Measurements from ENCODE around the gene SLC26A1. TPM values are rescaled to one million over a fixed set of nuclear protein-coding genes. Genes with fewer than 3 reads are reported as not detected.

Gene SLC26A1
- total and polyA plus RNA-seq, 2 of the 13 experiments (the other 11 are each of a cell fraction or from before 2014, with no cell fraction given) = 5.4 to 22.9 TPM

DNA sequence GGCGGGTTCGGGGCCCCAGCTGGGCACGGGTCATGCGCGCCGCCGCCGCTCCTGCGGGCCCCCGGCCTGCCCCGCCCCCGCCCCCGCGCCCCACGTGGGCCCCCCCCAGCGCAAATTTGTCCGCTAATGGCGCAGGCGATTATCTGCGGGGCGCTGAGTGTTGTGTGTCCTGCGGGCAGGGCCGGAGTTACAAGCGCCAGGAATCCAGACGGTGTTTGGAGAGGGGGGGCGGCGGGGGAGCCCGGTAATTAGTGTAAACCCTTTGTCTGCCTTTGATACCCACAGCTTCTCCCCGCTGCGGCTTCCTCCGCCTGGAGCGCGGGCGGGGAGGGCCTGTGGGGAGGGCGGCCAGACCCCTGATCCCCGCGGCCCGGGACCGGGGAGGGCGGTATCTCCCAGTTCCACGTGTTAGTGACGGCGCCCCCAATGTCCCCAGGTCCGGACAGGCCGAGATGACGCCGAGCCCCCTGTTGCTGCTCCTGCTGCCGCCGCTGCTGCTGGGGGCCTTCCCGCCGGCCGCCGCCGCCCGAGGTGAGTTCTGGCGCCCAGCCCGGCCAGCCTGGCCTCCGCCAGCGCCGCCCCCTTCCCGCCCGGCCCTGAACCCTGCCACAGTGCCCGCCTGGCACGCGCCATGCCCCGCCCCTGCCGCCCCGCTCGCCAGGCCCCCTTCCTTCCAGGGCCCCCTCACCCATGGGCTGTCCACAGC lies 19.0 kb upstream of the SLC26A1 start (continued):
- TF ChIP-seq, protein P1, sequence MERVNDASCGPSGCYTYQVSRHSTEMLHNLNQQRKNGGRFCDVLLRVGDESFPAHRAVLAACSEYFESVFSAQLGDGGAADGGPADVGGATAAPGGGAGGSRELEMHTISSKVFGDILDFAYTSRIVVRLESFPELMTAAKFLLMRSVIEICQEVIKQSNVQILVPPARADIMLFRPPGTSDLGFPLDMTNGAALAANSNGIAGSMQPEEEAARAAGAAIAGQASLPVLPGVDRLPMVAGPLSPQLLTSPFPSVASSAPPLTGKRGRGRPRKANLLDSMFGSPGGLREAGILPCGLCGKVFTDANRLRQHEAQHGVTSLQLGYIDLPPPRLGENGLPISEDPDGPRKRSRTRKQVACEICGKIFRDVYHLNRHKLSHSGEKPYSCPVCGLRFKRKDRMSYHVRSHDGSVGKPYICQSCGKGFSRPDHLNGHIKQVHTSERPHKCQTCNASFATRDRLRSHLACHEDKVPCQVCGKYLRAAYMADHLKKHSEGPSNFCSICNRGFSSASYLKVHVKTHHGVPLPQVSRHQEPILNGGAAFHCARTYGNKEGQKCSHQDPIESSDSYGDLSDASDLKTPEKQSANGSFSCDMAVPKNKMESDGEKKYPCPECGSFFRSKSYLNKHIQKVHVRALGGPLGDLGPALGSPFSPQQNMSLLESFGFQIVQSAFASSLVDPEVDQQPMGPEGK (CRISPR knock-in tag; IDR thresholded peaks at IDR 0.05) = peak; percentile 86
- TF ChIP-seq, protein P2, sequence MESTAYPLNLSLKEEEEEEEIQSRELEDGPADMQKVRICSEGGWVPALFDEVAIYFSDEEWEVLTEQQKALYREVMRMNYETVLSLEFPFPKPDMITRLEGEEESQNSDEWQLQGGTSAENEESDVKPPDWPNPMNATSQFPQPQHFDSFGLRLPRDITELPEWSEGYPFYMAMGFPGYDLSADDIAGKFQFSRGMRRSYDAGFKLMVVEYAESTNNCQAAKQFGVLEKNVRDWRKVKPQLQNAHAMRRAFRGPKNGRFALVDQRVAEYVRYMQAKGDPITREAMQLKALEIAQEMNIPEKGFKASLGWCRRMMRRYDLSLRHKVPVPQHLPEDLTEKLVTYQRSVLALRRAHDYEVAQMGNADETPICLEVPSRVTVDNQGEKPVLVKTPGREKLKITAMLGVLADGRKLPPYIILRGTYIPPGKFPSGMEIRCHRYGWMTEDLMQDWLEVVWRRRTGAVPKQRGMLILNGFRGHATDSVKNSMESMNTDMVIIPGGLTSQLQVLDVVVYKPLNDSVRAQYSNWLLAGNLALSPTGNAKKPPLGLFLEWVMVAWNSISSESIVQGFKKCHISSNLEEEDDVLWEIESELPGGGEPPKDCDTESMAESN (CRISPR knock-in tag; conservative IDR thresholded peaks at IDR 0.05) = peak; percentile 90; the same call in 1 of the 2 replicates
- TF ChIP-seq PTBP1 (IDR thresholded peaks at IDR 0.05; ENCODE audit: low read depth, low read length, poor library complexity, severe bottlenecking) (no peak), ZBTB38 (CRISPR knock-in tag; IDR thresholded peaks at IDR 0.05) (peak; percentile 36; the same call in 1 of the 2 replicates), TCF7 (IDR thresholded peaks at IDR 0.05; ENCODE audit: low read depth) (no peak), KDM2A (CRISPR knock-in tag; IDR thresholded peaks at IDR 0.05; ENCODE audit: borderline replicate concordance, low read depth) (peak; percentile 35; the same call in 1 of the 2 replicates), SAP130 (CRISPR knock-in tag; IDR thresholded peaks at IDR 0.05; ENCODE audit: low read depth) (peak; percentile 47), U2AF1 (optimal IDR thresholded peaks at IDR 0.05; ENCODE audit: low read depth, low read length) (no peak), AGO2 (optimal IDR thresholded peaks at IDR 0.05; ENCODE audit: low read depth, low read length) (peak; percentile 53), NAIF1 (CRISPR knock-in tag; IDR thresholded peaks at IDR 0.05; ENCODE audit: borderline replicate concordance) (0 out of 2 replicates have a peak, but pooled peaks have one; percentile 39), AHR (CRISPR knock-in tag; IDR thresholded peaks at IDR 0.05) (peak; percentile 26; the same call in 1 of the 2 replicates), HNRNPL (IDR thresholded peaks at IDR 0.05; ENCODE audit: low read depth, low read length) (peak; percentile 63; the same call in 1 of the 2 replicates), ZFX (CRISPR knock-in tag; IDR thresholded peaks at IDR 0.05; ENCODE audit: low read depth) (0 out of 2 replicates have a peak, but pooled peaks have one; percentile 22), TCF12 (IDR thresholded peaks at IDR 0.05) (no peak), TCF12 (CRISPR knock-in tag; IDR thresholded peaks at IDR 0.05) (no peak)
- TF ChIP-seq, protein P3, sequence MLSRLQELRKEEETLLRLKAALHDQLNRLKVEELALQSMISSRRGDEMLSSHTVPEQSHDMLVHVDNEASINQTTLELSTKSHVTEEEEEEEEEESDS (CRISPR knock-in tag; IDR thresholded peaks at IDR 0.05; ENCODE audit: borderline replicate concordance) = no peak
- TF ChIP-seq, protein P4, sequence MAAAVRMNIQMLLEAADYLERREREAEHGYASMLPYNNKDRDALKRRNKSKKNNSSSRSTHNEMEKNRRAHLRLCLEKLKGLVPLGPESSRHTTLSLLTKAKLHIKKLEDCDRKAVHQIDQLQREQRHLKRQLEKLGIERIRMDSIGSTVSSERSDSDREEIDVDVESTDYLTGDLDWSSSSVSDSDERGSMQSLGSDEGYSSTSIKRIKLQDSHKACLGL (CRISPR knock-in tag; IDR thresholded peaks at IDR 0.05) = peak; percentile 22; the same call in 1 of the 2 replicates
- TF ChIP-seq, protein P5, sequence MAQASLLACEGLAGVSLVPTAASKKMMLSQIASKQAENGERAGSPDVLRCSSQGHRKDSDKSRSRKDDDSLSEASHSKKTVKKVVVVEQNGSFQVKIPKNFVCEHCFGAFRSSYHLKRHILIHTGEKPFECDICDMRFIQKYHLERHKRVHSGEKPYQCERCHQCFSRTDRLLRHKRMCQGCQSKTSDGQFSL (CRISPR knock-in tag; IDR thresholded peaks at IDR 0.05) = 0 out of 2 replicates have a peak, but pooled peaks have one; percentile 21
- TF ChIP-seq, protein P6, sequence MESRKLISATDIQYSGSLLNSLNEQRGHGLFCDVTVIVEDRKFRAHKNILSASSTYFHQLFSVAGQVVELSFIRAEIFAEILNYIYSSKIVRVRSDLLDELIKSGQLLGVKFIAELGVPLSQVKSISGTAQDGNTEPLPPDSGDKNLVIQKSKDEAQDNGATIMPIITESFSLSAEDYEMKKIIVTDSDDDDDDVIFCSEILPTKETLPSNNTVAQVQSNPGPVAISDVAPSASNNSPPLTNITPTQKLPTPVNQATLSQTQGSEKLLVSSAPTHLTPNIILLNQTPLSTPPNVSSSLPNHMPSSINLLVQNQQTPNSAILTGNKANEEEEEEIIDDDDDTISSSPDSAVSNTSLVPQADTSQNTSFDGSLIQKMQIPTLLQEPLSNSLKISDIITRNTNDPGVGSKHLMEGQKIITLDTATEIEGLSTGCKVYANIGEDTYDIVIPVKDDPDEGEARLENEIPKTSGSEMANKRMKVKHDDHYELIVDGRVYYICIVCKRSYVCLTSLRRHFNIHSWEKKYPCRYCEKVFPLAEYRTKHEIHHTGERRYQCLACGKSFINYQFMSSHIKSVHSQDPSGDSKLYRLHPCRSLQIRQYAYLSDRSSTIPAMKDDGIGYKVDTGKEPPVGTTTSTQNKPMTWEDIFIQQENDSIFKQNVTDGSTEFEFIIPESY (CRISPR knock-in tag; IDR thresholded peaks at IDR 0.05) = 0 out of 2 replicates have a peak, but pooled peaks have one; percentile 55

All from HepG2 (cell line).